Brain microvascular endothelial cell (primary cell): Measurements from ENCODE around the gene MGAT3.

Source experiments
- DNase-seq: peaks from one replicate; pipeline ENCODE4 v3.0.0-alpha.2; 2020
- H3K27ac ChIP-seq: fragments of 250-450 bp; sonication (Bioruptor Pico); 2 replicates; pipeline ENCODE4 v1.5.1; 2020; ENCODE audit warnings: mild to moderate bottlenecking, moderate library complexity
- H3K27me3 ChIP-seq: fragments of 250-450 bp; sonication (Bioruptor Pico); replicated peaks from 2 replicates; pipeline ENCODE4 v1.5.1; 2020; ENCODE audit warnings: mild to moderate bottlenecking
- H3K36me3 ChIP-seq: fragments of 250-450 bp; sonication (Bioruptor Pico); replicated peaks from 2 replicates; pipeline ENCODE4 v1.5.1; 2020; ENCODE audit warnings: mild to moderate bottlenecking
- H3K4me3 ChIP-seq: 2 replicates; pipeline ENCODE4 v1.5.1; 2011; ENCODE audit warnings: low read depth, mild to moderate bottlenecking, control low read depth, low read length, moderate library complexity
- in situ Hi-C: cut with HindIII; loops from 2 replicates; pipeline ENCODE4 v1.10.0; 2017; ENCODE audit warnings: low sequenced_read_pairs, low pct_ligation_motif_present
- TF ChIP-seq, protein P1 (sequence below): IDR thresholded peaks from 2 replicates; pipeline ENCODE4 v1.5.1; 2011; ENCODE audit warnings: low read depth, mild to moderate bottlenecking, moderate library complexity, low read length, control low read depth, inconsistent platforms; ENCODE audit errors: missing control alignments

The MGAT3 gene

DNA sequence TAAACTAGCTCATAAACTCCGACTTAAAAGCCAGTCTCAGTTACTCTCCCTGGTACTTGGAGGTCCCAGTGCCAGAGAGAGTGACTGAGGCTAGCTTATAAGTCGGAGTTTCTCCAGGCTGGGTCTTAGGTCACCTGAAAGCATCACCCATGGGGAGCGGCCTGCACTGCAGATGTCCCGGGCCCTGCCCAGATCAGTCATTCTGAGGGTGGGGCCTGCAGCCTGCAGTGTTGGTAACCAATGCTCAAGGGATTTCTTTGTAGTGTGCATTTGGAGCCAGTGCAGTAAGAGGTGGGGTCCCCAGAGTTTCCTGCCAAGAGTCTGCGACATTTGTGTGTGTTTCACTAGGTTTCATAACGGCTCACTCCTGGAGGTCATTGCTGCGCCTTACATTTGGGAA lies 42.4 kb upstream of the MGAT3 start:
- no peaks in the 10 kb centered on the region for H3K27me3 ChIP-seq
- in situ Hi-C loops = loop anchor here (25.0 kb wide), 1 partner anchor 98 kb away; the partner anchor contains the start of genes ATF4 and MIEF1
- no peak overlapping the region for H3K27ac ChIP-seq
- H3K36me3 ChIP-seq = peaks cover 17% of the 10 kb centered on the region
- no peak overlapping the region for H3K4me3 ChIP-seq
- DNase-seq = no peak
- TF ChIP-seq, protein P1, sequence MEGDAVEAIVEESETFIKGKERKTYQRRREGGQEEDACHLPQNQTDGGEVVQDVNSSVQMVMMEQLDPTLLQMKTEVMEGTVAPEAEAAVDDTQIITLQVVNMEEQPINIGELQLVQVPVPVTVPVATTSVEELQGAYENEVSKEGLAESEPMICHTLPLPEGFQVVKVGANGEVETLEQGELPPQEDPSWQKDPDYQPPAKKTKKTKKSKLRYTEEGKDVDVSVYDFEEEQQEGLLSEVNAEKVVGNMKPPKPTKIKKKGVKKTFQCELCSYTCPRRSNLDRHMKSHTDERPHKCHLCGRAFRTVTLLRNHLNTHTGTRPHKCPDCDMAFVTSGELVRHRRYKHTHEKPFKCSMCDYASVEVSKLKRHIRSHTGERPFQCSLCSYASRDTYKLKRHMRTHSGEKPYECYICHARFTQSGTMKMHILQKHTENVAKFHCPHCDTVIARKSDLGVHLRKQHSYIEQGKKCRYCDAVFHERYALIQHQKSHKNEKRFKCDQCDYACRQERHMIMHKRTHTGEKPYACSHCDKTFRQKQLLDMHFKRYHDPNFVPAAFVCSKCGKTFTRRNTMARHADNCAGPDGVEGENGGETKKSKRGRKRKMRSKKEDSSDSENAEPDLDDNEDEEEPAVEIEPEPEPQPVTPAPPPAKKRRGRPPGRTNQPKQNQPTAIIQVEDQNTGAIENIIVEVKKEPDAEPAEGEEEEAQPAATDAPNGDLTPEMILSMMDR = no peak

DNA sequence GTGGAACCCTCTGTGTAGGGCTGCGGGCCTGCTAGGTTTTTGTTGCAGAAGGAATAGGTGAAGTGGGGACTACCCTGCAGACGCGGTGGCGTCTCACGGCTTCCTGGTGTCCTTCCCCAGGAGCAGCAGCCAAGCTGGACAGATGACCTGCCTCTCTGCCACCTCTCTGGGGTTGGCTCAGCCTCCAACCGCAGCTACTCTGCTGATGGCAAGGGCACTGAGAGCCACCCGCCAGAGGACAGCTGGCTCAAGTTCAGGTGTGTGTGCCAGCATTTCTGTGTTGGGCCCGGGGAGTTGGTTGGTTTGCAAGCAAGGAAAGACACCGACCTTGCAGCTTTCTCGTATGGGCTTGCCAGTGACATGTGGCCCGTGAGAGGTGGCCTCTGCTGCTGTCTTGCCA lies 41.9 kb upstream of the MGAT3 start:
- DNase-seq = no peak
- H3K27ac ChIP-seq = no peak overlapping the region
- TF ChIP-seq, protein P1 = no peak
- in situ Hi-C loops = loop anchor here (25.0 kb wide), 1 partner anchor 97 kb away; the partner anchor contains the start of genes ATF4 and MIEF1
- H3K4me3 ChIP-seq = no peak overlapping the region
- H3K27me3 ChIP-seq = no peaks in the 10 kb centered on the region
- H3K36me3 ChIP-seq = peaks cover 20% of the 10 kb centered on the region

DNA sequence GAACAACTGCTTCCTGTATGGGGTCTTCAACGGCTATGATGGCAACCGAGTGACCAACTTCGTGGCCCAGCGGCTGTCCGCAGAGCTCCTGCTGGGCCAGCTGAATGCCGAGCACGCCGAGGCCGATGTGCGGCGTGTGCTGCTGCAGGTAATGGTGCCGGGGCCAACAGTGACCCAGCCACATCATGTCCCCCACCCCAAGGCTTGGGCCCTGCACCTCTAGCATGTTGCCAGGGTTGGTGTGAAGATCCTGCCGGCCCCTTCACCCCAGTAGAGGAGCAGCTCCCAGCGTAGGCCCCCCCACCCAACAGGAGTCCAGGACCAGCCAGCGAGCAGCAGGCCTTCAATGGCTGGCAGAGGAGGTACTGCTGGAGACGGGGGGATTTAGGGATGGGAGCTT lies 41.3 kb upstream of the MGAT3 start:
- H3K36me3 ChIP-seq = peaks cover 26% of the 10 kb centered on the region

DNA sequence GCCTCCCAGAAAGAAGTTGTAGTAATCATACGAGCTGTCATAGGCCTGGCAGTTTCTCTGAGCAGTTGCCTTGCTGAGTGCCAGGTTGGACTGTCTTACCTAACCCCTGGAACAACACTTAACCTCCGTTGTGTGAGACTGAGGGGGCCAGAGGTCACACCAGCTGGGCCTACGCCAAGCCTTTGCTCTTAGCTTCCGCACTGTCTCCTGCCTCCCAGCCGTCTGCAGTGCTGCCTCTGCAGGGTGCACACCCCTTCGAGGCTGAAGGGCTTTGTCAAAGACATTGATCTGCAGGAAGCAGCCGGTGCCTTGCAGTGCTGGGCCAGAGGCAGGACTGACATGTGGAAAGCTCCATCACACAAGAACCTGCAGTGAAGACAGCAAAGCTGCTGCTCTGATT lies 40.5 kb upstream of the MGAT3 start:
- no peak overlapping the region for H3K27ac ChIP-seq
- TF ChIP-seq, protein P1 = no peak
- H3K27me3 ChIP-seq = no peaks in the 10 kb centered on the region
- in situ Hi-C loops = loop anchor here (25.0 kb wide), 1 partner anchor 96 kb away; the partner anchor contains the start of genes ATF4 and MIEF1
- DNase-seq = no peak
- H3K4me3 ChIP-seq = no peak overlapping the region
- H3K36me3 ChIP-seq = peaks cover 31% of the 10 kb centered on the region

More for the DNA sequence above, 41.3 kb upstream of the MGAT3 start:
- H3K27me3 ChIP-seq = no peaks in the 10 kb centered on the region
- DNase-seq = no peak
- H3K27ac ChIP-seq = no peak overlapping the region
- TF ChIP-seq, protein P1 = no peak
- in situ Hi-C loops = loop anchor here (25.0 kb wide), 1 partner anchor 97 kb away; the partner anchor contains the start of genes ATF4 and MIEF1
- H3K4me3 ChIP-seq = no peak overlapping the region

DNA sequence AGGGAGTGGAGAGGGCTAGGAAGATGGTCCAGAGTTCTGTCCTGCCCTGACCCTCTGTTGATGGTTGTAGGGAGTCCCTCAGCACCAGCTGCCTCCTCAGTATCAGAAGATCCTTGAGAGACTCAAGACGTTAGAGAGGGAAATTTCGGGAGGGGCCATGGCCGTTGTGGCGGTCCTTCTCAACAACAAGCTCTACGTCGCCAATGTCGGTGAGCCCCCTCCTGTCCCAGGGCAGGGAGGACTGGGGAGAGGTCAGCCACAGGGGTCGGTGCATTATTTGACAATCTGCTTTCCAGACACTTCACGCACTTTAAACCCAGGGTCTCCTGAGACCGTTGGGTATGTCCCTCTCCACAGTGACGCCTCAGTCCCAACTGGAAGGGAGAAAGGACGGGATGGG lies 39.2 kb upstream of the MGAT3 start:
- DNase-seq = no peak
- TF ChIP-seq, protein P1 = no peak
- Histone ChIP-seq H3K27ac (no peak overlapping the region), H3K4me3 (no peak overlapping the region), H3K27me3 (no peaks in the 10 kb centered on the region), H3K36me3 (peaks cover 37% of the 10 kb centered on the region)
- in situ Hi-C loops = loop anchor here (25.0 kb wide), 1 partner anchor 95 kb away; the partner anchor contains the start of genes ATF4 and MIEF1

DNA sequence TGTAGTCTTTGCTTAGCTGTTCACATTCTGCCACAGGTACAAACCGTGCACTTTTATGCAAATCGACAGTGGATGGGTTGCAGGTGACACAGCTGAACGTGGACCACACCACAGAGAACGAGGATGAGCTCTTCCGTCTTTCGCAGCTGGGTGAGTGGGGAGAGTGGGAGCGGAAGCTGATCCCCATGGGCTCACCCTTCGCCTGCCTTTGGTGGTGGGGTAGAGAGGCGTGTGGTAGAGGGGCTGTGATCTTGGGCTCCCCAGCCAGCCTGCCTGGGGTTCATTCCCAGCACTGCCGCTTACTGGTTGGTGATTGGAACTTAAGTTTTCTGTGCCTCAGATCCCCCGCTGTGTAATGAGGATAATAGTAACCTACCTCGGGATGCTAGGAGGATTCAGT lies 38.1 kb upstream of the MGAT3 start:
- H3K36me3 ChIP-seq = peaks cover 39% of the 10 kb centered on the region
- H3K4me3 ChIP-seq = no peak overlapping the region
- TF ChIP-seq, protein P1 = no peak
- H3K27ac ChIP-seq = no peak overlapping the region
- no peak for DNase-seq
- in situ Hi-C loops = loop anchor here (25.0 kb wide), 1 partner anchor 94 kb away; the partner anchor contains the start of genes ATF4 and MIEF1
- H3K27me3 ChIP-seq = no peaks in the 10 kb centered on the region
